SK-N-SH treated with all-trans-retinoic acid at 6 μM for 48 hours (cell line): ENCODE data around the gene PTPRD.

Experiments
- CREB5 ChIP-seq: fragments of 250-450 bp; sonication (Bioruptor Pico); IDR thresholded peaks from 2 replicates; pipeline ENCODE4 v1.5.1; 2020; ENCODE audit warnings: low read depth, mild to moderate bottlenecking, moderate library complexity
- CSRNP3 ChIP-seq: fragments of 250-450 bp; sonication (Bioruptor Pico); IDR thresholded peaks from 2 replicates; pipeline ENCODE4 v1.5.1; 2021; ENCODE audit warnings: mild to moderate bottlenecking, moderate library complexity
- OSR1 ChIP-seq: fragments of 250-450 bp; sonication (Bioruptor Pico); IDR thresholded peaks from 2 replicates; pipeline ENCODE4 v1.8.0; 2022; ENCODE audit warnings: moderate library complexity, mild to moderate bottlenecking, inconsistent platforms
- RARB ChIP-seq: fragments of 250-450 bp; sonication (Bioruptor Pico); IDR thresholded peaks from 2 replicates; pipeline ENCODE4 v1.8.0; 2021; ENCODE audit warnings: mild to moderate bottlenecking, moderate library complexity
- TCF4 ChIP-seq: fragments of 250-450 bp; sonication (Bioruptor Pico); IDR thresholded peaks from 2 replicates; pipeline ENCODE4 v1.8.0; 2021; ENCODE audit warnings: mild to moderate bottlenecking, moderate library complexity, borderline replicate concordance
- ZFP30 ChIP-seq: fragments of 450-650 bp; formaldehyde crosslinking; IDR thresholded peaks from 2 replicates; pipeline ENCODE4 v1.5.0; 2022; ENCODE audit warnings: mild to moderate bottlenecking, moderate library complexity
- TF ChIP-seq, protein P1 (sequence below): fragments of 250-450 bp; sonication (Bioruptor Pico); IDR thresholded peaks from 2 replicates; pipeline ENCODE4 v1.5.0; 2020; ENCODE audit warnings: mild to moderate bottlenecking, moderate library complexity

GRCh38 chr9:9945966-9946365 is 666.8 kb downstream of the PTPRD start:
- TF ChIP-seq CREB5 (CRISPR knock-in tag) (no peak), TCF4 (CRISPR knock-in tag) (no peak), ZFP30 (CRISPR knock-in tag) (no peak), RARB (CRISPR knock-in tag) (no peak), CSRNP3 (no peak), OSR1 (no peak)
- TF ChIP-seq, protein P1, sequence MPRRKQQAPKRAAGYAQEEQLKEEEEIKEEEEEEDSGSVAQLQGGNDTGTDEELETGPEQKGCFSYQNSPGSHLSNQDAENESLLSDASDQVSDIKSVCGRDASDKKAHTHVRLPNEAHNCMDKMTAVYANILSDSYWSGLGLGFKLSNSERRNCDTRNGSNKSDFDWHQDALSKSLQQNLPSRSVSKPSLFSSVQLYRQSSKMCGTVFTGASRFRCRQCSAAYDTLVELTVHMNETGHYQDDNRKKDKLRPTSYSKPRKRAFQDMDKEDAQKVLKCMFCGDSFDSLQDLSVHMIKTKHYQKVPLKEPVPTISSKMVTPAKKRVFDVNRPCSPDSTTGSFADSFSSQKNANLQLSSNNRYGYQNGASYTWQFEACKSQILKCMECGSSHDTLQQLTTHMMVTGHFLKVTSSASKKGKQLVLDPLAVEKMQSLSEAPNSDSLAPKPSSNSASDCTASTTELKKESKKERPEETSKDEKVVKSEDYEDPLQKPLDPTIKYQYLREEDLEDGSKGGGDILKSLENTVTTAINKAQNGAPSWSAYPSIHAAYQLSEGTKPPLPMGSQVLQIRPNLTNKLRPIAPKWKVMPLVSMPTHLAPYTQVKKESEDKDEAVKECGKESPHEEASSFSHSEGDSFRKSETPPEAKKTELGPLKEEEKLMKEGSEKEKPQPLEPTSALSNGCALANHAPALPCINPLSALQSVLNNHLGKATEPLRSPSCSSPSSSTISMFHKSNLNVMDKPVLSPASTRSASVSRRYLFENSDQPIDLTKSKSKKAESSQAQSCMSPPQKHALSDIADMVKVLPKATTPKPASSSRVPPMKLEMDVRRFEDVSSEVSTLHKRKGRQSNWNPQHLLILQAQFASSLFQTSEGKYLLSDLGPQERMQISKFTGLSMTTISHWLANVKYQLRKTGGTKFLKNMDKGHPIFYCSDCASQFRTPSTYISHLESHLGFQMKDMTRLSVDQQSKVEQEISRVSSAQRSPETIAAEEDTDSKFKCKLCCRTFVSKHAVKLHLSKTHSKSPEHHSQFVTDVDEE, result no peak
